Gastrocnemius medialis (tissue), 4 donors: Measurements from ENCODE around the gene DBF4B. TPM values are rescaled to one million over a fixed set of nuclear protein-coding genes. Genes with fewer than 3 reads are reported as not detected.

Source experiments
- ATAC-seq, 2 donors: fragments of 150-250 bp; one replicate each; pipeline ENCODE4 v1.9.1; 2016
- DNase-seq, 2 donors: peaks; one replicate each; pipeline ENCODE4 v3.0.0-alpha.2; 2019
- H3K27ac ChIP-seq, 4 donors: fragments of 200-600 bp; sonication (generic); 1 replicate in 1 of 4; 2 replicates in 3 of 4; pipeline ENCODE4 v1.5.1; 2016 to 2018; ENCODE audit warnings: mild to moderate bottlenecking in 2 of 4, moderate library complexity in 1 of 4
- H3K27me3 ChIP-seq, 3 donors: fragments of 200-600 bp; sonication (generic) in 2 of 3; 1 replicate in 1 of 3; 2 replicates in 2 of 3; pipeline versions ENCODE4 v1.5.1 to v1.6.0; 2016 to 2019; ENCODE audit warnings: mild to moderate bottlenecking in 1 of 3, moderate library complexity in 1 of 3
- H3K36me3 ChIP-seq, 2 donors: fragments of 200-600 bp; sonication (generic) in 1 of 2; one replicate each; pipeline ENCODE4 v1.5.1; 2017 to 2018
- H3K4me1 ChIP-seq, 2 donors: fragments of 200-600 bp; sonication (generic) in 1 of 2; one replicate each; pipeline ENCODE4 v1.5.1; 2016 to 2017; ENCODE audit warnings: mild to moderate bottlenecking in 2 of 2
- H3K4me3 ChIP-seq, 4 donors: fragments of 200-600 bp; sonication (generic) in 3 of 4; 1 replicate in 1 of 4; 2 replicates in 3 of 4; pipeline ENCODE4 v1.5.1; 2016 to 2019; ENCODE audit warnings: mild to moderate bottlenecking in 2 of 4
- H3K9me3 ChIP-seq, 3 donors: fragments of 200-600 bp; sonication (generic) in 2 of 3; 1 replicate in 1 of 3; 2 replicates in 2 of 3; pipeline ENCODE4 v1.5.1; 2016 to 2019
- POLR2A ChIP-seq, 2 donors: fragments of 450-650 bp; IDR thresholded peaks; one replicate each; pipeline ENCODE4 v1.6.1; 2017; ENCODE audit warnings: antibody characterized with exemption in 2 of 2, mild to moderate bottlenecking in 2 of 2, moderate library complexity in 2 of 2
- in situ Hi-C, 4 donors: fragments of 200-750 bp; cut with MboI; loops; one replicate each; pipeline versions ENCODE4 v1.15.0 to v1.8.0; 2017; ENCODE audit warnings: low sequenced_read_pairs in 4 of 4
- intact Hi-C: fragments of 100-400 bp; cut with DNase I; formaldehyde crosslinking; loops from one replicate; pipeline ENCODE4 v1.15.1; 2023; ENCODE audit warnings: low total_unique reads
- total RNA-seq, 4 donors: library from RNA; depleted of rRNA; stranded (reverse); fragments of >200 nt; gene quantifications; one replicate each; pipeline versions ENCODE4 v1.1.0 to v1.2.3, GENCODE V29; 2016
- TF ChIP-seq, protein P1 (sequence below), 5 experiments: fragments of 450-650 bp in 3 of 5; fragments of 200-600 bp in 2 of 5; sonication (generic) in 2 of 5; IDR thresholded peaks in 4 of 5; conservative IDR thresholded peaks in 1 of 5; 1 replicate in 4 of 5; 2 replicates in 1 of 5; pipeline ENCODE4 v1.5.1; 2016 to 2019; ENCODE audit warnings: antibody characterized with exemption in 5 of 5, mild to moderate bottlenecking in 3 of 5, moderate library complexity in 3 of 5

DBF4B gene
- total RNA-seq, 4 donors from 2014 or later = 0.63 to 2.9 (median 1.7) TPM

- no peak for ATAC-seq
- no peak overlapping the region for H3K27ac ChIP-seq
- in situ Hi-C loops = loop anchor here in 1 of 4 donors (25.0 kb wide), 1 partner anchor 226 kb away; no protein-coding TSS in a partner anchor
Observed at GRCh38 chr17:44786551-44787081, 78.2 kb downstream of the DBF4B start.

DNA sequence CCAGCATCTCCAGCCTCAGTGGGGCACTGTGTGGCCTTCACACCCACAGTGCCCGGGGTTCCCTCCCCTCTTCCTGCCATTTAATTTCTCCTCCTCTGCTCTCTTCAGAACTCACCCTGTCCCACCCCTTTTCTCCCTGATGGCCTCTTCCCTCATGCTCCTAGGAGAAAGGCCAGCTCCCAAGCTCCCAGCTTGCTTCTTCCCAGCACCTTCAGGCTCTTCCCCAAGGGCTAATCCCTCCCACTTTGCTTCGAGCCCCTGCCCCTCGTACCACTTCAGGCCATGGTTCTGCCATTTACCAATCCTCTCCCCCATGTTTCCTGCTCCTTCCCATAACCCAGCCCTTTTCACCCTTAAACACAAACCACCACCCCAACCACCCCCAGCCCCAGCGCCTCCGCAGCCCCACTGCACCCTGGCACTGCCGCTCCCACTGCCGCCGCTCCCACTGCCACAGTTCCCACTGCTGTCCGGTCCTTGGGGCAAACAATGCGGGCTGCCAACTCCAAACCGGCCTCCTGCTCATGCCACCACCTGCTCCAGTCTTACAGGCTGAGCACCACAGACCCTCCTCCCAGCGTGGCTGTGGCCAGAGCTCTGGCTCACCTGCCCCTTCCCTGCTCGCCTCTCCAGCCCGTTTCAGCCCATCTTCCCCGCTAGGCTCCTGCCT, 78.9 kb downstream of the DBF4B start:
- H3K4me1 ChIP-seq = peaks cover 0 to 15% of the 10 kb centered on the region in 2 donors
- in situ Hi-C loops (loop anchor here in 1 of 4 donors (25.0 kb wide), 1 partner anchor 225 kb away; no protein-coding TSS in a partner anchor), intact Hi-C loops (no loop called here)
- H3K9me3 ChIP-seq = no peaks in the 10 kb centered on the region
- no peak overlapping the region for H3K27ac ChIP-seq
- H3K36me3 ChIP-seq = no peaks in the 10 kb centered on the region
- no peak overlapping the region for H3K4me3 ChIP-seq
- DNase-seq = no peak
- peaks cover 0 to 10% (median 0%) of the 10 kb centered on the region in 3 donors for H3K27me3 ChIP-seq
- no peak for ATAC-seq
- TF ChIP-seq, protein P1, sequence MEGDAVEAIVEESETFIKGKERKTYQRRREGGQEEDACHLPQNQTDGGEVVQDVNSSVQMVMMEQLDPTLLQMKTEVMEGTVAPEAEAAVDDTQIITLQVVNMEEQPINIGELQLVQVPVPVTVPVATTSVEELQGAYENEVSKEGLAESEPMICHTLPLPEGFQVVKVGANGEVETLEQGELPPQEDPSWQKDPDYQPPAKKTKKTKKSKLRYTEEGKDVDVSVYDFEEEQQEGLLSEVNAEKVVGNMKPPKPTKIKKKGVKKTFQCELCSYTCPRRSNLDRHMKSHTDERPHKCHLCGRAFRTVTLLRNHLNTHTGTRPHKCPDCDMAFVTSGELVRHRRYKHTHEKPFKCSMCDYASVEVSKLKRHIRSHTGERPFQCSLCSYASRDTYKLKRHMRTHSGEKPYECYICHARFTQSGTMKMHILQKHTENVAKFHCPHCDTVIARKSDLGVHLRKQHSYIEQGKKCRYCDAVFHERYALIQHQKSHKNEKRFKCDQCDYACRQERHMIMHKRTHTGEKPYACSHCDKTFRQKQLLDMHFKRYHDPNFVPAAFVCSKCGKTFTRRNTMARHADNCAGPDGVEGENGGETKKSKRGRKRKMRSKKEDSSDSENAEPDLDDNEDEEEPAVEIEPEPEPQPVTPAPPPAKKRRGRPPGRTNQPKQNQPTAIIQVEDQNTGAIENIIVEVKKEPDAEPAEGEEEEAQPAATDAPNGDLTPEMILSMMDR (IDR thresholded peaks at IDR 0.05 in 4 of 5, conservative IDR thresholded peaks at IDR 0.05 in 1 of 5) = no peak
- no peak for TF ChIP-seq POLR2A (IDR thresholded peaks at IDR 0.05)

More at GRCh38 chr17:44786551-44787081, 78.2 kb downstream of the DBF4B start:
- Histone ChIP-seq H3K27me3 (peaks cover 0 to 10% (median 0%) of the 10 kb centered on the region in 3 donors), H3K9me3 (no peaks in the 10 kb centered on the region), H3K4me1 (peaks cover 0 to 15% of the 10 kb centered on the region in 2 donors), H3K4me3 (no peak overlapping the region), H3K36me3 (no peaks in the 10 kb centered on the region)
- intact Hi-C loops = no loop called here
- TF ChIP-seq, protein P1 (IDR thresholded peaks at IDR 0.05 in 4 of 5, conservative IDR thresholded peaks at IDR 0.05 in 1 of 5) = no peak
- TF ChIP-seq POLR2A (IDR thresholded peaks at IDR 0.05) = no peak
- DNase-seq = no peak

- intact Hi-C loops (no loop called here), in situ Hi-C loops (loop anchor here in 1 of 4 donors (25.0 kb wide), 1 partner anchor 224 kb away; no protein-coding TSS in a partner anchor)
- DNase-seq = no peak
- H3K27ac ChIP-seq = no peak overlapping the region
- TF ChIP-seq, protein P1 (IDR thresholded peaks at IDR 0.05 in 4 of 5, conservative IDR thresholded peaks at IDR 0.05 in 1 of 5) = no peak
- no peak for TF ChIP-seq POLR2A (IDR thresholded peaks at IDR 0.05)
- no peak overlapping the region for H3K4me3 ChIP-seq
- H3K9me3 ChIP-seq = no peaks in the 10 kb centered on the region
- peaks cover 0 to 15% of the 10 kb centered on the region in 2 donors for H3K4me1 ChIP-seq
- H3K27me3 ChIP-seq = peaks cover 0 to 10% (median 0%) of the 10 kb centered on the region in 3 donors
- no peaks in the 10 kb centered on the region for H3K36me3 ChIP-seq
- no peak for ATAC-seq
Observed at GRCh38 chr17:44788139-44788538, 79.7 kb downstream of the DBF4B start.

- TF ChIP-seq, protein P1 (IDR thresholded peaks at IDR 0.05 in 4 of 5, conservative IDR thresholded peaks at IDR 0.05 in 1 of 5) = no peak
- no peak for TF ChIP-seq POLR2A (IDR thresholded peaks at IDR 0.05)
- ATAC-seq (no peak), DNase-seq (no peak)
- Histone ChIP-seq H3K27ac (no peak overlapping the region), H3K36me3 (no peaks in the 10 kb centered on the region), H3K4me1 (peaks cover 12 to 19% of the 10 kb centered on the region in 2 donors), H3K27me3 (peaks cover 0 to 10% (median 0%) of the 10 kb centered on the region in 3 donors), H3K4me3 (no peak overlapping the region), H3K9me3 (no peaks in the 10 kb centered on the region)
- in situ Hi-C loops = loop anchor here in 1 of 4 donors (25.0 kb wide), 1 partner anchor 220 kb away; no protein-coding TSS in a partner anchor
- intact Hi-C loops = no loop called here
Observed at GRCh38 chr17:44792276-44792675, 83.8 kb downstream of the DBF4B start.
